Stimulated activated CD8-positive, alpha-beta memory T cell treated with anti-CD3 and anti-CD28 coated beads, Interleukin-4, amount 100 ng/mL, for 24 hours (primary cell): Measurements from ENCODE around the gene LRSAM1.

Experiments
- DNase-seq: peaks from one replicate; pipeline ENCODE4 v3.0.0-alpha.2; 2020; ENCODE audit warnings: low read depth

Gene LRSAM1

DNA sequence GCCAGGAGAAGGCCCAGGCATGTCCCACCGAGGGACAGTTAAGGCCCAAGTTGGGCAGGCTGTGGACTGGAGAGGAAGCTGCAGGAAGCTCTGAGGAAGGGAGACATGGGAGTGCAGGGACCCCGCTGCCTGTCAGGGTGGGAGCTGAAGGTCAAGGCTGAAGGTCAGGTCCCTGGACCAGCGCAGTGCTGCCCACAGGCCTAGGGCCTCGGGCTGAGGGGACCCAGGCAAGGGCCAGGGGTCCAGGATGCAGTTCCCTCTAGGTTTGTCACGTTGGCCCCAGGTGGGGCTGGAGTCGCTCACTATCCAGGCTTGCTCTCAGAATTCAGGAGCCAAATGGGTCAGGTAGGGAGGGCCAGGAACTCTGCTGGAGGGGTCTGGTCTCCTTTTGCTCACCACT is 84.1 kb downstream of the LRSAM1 start:
- no peak for DNase-seq

DNA sequence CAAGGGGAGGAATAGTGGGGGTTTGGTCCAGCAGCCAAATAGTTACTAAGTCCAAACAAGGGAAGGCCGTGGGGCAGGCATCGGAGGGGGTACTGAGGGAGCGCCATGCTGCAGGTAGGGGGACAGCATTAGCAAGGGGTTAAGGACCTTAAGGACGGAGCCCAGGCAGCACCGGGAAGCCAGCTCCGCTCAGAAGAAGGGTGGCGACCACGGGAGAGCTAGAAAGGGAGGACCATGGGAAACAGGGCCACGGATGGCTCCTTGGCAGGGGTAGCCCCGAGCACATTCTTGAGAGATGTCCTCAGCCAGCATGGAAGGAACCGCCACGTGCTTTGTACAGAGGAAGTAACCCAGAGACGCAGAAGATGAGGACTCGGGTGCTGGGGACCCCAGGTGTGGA is 84.5 kb downstream of the LRSAM1 start:
- DNase-seq: no peak

DNA sequence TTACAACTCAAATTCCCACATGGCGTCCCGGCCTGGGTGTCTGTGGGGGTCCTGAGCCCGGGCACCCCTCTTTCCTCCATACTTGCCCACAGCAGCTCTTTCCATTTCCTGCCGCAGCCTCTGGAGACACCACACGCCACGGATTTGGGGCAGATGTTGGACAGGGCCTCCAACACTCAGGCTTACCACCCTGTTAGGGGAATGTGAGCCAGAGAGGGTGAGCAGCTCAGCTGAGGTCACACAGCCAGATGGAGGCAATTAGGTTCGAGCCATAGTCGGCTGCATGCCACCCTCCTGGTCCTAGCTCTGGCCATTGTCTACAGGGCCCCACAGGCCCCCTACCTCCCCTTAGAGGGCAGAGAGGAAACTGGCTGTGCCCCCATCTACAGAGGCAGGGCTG is 85.2 kb downstream of the LRSAM1 start:
- no peak for DNase-seq

DNA sequence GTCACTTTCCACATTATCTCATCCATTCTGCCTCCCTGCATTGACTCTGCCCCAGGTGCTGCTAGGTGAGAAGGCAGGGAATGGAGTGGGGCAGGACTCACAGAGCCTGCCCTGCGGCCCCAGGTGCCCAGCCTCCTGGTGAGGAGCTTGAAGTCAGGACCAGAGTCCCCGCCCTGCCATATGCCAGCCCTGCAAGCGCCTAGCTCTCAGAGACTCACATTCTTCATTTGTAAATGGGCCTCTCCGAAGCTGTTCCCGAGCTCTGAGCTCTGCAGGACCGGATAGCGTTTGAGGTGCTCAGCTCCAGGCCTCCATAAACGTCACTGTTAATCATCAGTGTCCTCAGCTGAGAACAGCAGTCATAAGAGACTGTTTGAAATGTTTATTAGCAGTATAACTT is 85.7 kb downstream of the LRSAM1 start:
- DNase-seq: no peak

DNA sequence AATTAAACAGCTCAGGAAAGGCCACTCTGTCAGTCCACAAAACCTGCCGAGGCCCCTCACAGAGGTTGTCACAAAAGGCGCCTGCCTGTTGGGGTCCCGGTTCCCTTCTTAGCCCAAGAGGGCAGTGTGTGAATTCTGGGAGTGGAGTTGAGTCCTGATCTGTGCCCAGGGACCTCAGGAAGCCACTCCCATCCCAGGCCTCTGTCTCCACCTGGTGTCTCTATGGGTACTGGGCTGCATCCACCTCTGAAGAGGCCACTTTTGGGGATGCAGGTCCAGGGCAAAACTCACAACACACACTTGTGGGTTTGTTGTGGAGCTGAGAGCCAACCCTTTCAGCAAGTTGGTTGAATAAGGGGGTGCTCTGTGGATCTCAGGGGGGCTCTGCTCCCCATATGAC is 86.5 kb downstream of the LRSAM1 start:
- no peak for DNase-seq

DNA sequence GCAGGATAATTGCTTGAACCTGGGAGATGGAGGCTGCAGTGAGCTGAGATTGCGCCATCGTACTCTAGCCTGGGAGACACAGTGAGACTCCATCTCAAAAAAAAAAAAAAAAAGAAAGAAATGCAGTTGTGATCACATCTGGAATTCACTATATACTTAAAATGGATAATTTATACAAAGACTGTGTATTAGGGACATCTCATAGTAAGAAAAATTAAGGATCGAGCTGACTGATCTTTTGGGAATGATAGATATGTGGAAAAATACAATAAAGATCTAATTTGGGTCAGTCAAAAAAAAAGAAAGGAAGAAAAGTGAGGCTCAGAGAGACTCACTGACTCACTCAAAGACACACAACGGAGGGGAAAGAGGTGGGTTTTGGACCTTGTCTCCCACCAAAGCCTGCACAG is 87.5 kb downstream of the LRSAM1 start:
- no peak for DNase-seq

DNA sequence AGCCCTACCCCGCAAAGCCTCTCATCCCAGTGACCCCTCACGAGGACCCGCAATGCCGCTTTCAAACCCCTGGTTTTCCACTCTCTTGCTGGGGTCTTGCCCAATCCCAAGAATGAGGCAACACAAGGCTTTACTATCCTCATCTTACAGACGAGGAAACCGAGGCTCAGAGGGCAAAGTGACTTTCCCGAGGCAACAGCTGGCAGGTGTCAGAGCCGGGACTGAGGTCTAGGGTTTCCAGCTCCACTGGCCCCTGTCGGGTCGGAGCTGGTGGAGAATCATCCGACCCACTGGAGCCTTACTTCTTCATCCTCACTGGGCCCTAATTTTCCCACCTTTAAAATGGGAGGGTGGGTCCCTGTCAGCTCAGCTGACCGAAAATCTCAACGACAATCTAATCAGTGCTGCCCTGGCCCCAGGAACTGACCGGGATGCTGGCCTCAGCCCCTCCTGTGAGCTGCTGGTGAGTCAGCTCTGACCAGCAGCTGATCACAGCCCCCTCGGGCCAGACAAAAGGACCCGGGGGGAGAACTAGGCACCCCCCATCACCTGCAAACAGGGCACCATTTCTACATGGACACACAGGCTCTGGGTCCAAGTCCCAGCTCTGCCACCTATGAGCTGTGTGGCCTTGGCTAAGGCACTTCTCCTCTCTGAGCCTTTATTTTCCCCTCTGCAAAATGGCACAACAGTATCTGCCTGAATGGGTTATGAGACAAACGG is 88.1 kb downstream of the LRSAM1 start:
- no peak for DNase-seq

DNA sequence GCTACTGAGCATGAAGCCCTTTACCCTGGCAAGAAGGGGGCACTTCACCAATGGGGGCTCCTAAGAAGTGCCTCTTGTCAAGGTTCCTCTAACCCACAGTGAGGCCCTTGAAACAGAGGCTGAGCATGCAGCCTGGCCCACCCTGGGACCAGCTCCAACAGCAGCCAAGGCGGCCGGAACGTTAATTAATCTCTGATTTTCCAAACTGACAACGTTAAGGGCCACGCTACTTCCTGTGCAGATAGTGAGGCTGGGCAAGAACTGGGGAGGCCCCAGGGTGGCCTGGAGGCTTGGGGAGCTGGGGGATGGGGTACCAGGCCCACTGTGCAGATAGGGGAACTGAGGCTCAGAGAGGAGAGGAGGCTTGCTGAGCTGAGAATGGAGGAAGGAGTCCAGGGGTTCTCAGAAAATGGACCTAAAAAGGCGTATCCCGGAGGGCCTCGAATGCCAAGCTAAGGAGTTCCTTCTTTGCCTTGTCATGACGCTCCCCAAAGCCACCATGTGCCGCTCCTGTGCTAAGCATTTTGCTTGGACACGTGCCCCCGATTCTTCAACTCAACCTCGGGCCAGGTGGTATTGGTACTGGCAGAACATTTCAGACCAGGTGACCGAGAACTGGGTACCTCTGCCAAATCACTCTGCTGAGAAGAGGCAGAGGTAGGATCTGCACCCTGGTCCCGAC is 88.8 kb downstream of the LRSAM1 start:
- DNase-seq: no peak

DNA sequence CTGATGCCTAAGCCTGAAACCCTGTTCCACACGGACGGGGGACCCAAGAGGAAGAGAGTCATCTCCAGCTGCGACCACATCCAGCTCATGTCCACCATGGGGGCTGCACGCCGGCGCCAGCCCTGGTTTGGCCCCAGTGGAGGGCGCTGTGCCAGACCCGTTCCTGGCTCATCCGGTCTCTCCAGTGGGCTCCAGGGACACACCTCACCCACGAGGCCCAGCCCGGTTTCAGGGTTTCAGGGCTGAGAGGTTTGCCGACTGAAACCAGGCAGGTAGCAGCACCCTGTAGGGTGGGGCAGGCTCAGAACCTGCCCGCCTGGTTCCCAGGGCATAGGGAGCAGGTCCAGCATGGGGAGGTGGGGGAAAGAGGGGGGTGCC is 89.3 kb downstream of the LRSAM1 start:
- no peak for DNase-seq

DNA sequence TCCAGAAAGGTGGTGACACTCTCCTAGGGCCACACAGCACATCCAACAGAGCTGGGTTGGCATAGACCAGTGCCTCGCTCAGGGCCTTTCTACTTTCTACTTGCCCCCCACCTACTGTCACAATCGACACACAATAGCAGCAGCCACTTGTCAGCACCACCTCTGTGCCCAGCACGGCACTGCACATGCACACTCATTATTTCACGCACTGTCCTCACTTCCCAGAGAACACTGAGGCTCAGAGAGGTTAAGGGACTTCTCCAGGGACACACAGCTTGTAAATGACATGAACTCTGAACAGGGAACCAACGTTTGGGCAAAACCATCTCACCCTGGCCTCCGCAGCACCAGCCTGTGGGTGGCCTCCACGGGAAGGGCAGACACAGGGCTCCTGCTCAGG is 89.9 kb downstream of the LRSAM1 start:
- DNase-seq: no peak

DNA sequence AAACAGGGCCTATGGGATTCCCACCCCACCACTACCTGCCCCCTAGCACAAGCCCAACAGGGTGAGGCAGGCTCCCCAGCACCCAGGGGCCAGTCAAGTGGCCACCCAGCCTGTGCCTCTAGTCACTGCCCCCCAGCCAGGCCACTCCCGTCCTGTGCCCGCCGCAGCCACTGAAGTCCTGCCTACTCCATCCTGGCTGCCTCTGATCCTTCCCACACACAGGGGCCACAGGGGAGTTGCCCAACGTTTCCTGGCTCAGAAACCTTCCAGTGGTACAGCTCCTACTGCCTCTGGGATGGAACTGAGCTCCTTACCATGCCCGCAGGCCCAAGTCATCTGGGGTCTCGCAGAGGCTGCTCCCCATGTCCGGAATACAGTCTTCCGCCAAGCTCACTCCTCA is 90.6 kb downstream of the LRSAM1 start:
- no peak for DNase-seq

DNA sequence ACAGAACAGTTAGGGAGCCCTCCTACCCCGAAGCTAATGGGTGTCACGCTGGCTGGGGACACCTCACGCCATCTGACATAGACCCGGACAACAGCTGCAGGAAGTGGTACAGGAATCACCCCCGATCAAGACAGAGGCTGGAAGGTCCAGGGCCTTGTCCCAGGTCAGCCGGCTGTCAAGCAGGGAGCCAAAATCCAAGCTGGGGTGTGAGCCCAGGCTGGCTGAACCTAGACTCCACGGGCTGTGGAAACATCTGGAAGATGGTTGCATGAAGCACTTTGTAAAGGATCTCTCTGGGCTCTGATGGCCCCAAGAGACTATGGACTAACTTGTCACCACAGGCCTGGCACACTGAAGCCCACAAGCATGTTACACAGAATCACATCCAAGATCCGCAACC is 91.9 kb downstream of the LRSAM1 start:
- no peak for DNase-seq

DNA sequence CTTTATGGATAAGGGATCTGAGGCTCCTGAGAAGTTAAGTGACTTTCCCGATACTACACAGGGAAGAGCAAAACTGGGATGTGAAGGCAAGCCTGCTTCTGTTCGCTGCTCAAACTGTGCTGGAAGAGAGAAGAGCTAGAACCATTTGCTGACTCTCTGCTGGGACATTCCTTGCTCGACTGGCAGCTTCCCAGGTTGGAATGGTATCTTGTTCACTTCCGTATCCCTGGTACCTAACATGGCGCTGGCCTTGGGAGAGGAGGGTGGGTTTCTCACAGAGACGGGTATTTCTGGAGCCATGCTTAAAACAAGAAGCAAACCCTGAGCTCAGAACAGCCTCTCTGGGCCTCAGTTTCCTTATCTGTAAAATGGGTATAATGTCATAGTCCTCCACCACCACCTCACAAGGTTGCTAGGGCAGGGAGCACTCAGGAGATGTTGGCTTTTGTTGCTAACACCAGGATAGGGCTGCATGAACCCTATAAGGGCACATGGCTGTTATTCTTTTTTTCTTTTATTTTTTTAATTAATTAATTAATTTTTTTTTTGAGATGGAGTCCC is 92.7 kb downstream of the LRSAM1 start:
- DNase-seq: no peak

DNA sequence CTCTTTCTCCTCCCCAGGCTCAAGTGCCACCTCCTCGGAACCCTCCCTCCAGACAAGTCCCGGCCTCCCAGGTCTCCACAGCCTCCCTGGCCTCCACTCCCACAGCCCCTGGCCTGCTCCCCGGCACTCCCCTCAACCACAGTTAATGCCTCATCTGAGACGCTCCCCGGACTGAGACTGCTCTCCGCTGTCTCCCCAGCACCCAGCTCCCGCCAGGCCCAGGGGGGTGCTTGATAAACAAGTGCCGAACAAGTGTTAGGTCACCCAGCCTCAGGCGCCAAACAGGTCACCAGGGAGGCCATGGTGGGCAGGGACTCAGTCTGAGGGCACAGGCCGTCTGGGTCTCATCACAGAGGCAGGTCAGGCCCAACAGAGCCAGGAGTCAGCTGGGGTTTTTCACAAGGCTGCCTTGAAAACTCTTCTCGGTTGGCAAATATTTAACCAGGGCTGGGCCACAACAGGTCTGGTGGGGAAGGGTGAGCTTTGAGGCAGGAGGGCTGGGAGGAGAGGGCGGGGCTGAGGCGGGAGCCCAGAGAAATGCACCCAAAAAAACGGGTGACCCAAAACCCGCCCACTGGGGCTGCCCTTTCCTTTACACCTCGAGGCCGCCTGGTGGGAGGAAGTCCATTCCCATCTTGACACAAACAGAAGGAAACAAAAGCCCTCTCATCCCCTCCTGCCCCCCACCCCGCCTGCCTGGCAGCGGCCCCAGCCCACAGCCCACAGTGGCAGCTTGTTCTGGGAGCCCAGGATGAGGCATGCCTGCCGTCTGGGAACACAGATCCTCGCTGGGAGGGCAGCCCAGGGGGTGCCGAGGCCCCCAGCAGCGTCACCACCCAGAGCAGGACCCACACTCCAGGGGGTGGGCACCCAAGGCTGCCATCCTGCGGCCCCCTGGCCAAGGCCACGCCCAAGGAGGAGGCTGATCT is 94.2 kb downstream of the LRSAM1 start:
- no peak for DNase-seq

DNA sequence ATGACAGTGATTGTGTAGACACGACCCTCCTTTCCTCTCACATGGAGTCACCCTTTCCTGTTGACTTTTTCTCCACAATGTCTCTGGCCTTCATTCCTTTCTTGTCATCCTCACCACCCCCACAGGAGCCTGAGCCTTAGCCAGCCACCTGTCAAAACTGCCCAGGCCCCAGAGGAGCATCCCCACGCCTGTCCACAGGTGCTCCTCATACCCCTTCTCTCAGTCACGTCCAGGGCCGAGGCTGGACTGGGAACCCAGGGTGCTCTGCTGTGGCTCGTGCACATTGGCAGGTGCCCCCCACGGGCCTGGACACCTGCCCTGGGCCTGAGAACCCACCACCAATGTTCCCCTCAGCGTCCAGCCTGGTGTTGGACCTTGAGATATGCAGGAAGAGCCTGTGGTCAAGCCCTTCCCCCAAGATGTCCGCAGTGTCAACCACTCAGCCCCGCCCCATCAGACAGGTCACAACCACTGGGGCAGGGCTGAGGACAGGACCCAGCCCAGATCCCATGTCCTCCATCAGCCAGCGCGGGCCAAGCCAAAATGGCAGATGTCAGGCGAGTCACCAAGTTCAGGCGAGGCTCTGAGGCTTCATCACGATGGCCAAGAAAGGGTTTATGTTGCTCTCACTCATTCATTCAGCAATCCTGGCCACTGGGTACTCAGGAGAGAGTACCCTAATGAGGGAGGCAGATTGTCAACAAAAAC is 95.0 kb downstream of the LRSAM1 start:
- DNase-seq: no peak

DNA sequence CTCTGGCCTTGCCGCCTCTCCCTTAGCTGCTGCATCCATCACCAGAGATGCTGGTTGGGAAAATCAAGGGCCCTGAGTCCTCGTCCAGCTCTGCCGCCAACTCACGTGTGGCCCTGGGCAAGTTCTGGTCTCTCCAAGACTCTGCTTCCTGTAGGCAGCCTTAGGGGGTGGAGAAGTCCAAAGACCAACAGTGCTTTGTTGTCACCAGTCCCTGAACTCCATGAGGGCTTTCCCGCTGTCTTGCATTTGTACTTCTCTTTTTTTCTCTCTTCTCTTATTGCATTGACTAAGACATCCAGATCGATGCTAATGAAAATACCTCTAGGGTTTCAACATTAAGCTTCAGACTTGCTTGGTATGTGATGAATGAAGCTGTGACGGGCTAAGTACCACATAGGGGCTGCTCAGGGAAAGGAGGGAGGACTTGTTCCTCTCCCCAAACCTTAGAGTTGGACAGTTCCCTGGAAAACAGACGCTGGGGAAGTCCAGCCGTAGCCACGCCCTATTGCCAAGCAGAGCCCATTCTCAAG is 97.1 kb downstream of the LRSAM1 start:
- no peak for DNase-seq

DNA sequence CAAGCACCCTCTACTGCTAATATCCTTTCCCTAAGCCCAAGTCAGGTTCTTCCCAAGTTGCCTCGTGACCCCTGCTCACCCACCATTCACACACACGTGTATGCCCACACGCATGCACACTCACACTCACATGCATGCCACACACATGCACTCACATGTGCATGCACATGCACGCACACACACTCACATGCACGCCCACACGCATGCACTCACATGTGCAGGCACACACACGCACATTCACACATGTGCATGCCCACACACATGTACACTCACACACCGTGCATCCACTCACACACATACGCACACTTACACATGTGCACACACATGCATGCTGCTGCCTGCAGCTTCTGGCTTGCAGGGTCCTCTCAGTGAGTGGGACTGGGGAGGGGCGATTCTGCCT is 97.9 kb downstream of the LRSAM1 start:
- DNase-seq: no peak

DNA sequence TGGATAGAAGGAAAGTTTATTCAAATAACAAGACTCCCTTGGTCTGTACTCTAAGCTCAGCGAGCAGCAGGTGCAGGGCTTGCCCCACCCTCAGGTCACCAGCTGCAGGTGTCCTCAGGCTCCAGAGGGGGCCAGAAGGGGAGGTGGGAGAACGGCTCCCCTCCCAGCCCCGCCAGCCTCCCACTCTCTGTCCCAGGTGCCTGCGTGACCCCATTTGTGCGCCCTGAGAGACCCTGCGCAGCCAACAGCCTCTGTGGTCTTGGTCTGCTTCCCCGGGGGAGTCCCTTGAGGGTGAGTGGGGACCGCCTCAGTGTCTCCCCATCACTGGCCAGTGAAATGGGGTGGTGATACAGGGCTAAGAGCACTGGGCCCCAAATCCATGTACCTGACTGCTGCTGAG is 98.4 kb downstream of the LRSAM1 start:
- DNase-seq: no peak

DNA sequence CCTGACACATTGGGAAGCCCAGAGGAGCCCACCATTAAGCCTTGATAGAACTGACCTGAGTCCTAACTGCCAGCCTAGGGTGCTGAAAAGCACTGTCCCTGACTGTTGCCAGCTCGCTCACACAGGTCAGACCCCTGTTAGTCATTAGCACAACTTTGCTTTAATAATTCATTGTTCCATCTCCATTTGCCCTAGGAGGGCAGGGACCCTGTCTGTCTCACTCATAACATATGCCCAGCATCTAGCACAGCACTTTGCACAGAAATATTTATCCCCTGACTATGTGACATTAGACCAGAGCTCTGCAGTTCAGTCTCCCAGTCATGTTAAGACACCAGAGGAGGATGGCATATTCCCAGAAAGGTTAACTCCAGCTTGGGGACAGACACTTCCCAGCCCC is 99.0 kb downstream of the LRSAM1 start:
- no peak for DNase-seq

DNA sequence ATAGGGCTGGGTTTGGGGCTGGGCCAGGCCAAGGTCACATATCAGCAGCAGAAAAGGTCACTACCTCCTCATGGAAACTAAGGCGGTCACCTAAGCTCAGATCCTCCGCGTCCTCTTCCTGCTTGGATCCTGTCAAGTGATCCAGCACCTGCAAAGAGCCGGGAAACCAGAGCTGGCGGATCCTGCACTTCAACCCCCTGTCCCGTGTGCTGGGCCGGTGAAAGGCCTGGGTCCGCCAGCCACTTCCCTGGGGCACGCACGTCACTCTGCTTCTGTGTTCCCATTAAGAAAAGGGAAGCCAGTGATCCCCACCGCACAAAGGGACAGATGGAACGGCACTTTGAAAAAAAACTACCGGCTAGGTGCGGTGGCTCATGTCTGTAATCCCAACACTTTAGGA is 99.4 kb downstream of the LRSAM1 start:
- no peak for DNase-seq
